A673 (cell line): ENCODE measurements around the gene SYTL5.

Experiments
- EZH2 ChIP-seq: fragments of 200-600 bp; sonication (generic); IDR thresholded peaks from 2 replicates; pipeline ENCODE4 v1.6.1; 2017; ENCODE audit warnings: borderline replicate concordance, low read depth, mild to moderate bottlenecking, mixed read lengths, antibody characterized with exemption, low read length; ENCODE audit not compliant: poor library complexity, severe bottlenecking
- TF ChIP-seq, protein P1 (sequence below): fragments of 300-800, 200-600 bp; sonication (generic); conservative IDR thresholded peaks from 2 replicates; pipeline ENCODE4 v1.5.1; 2017; ENCODE audit warnings: low read depth, mild to moderate bottlenecking, antibody characterized with exemption, low read length, moderate library complexity, mixed read lengths

- TF ChIP-seq, protein P1, sequence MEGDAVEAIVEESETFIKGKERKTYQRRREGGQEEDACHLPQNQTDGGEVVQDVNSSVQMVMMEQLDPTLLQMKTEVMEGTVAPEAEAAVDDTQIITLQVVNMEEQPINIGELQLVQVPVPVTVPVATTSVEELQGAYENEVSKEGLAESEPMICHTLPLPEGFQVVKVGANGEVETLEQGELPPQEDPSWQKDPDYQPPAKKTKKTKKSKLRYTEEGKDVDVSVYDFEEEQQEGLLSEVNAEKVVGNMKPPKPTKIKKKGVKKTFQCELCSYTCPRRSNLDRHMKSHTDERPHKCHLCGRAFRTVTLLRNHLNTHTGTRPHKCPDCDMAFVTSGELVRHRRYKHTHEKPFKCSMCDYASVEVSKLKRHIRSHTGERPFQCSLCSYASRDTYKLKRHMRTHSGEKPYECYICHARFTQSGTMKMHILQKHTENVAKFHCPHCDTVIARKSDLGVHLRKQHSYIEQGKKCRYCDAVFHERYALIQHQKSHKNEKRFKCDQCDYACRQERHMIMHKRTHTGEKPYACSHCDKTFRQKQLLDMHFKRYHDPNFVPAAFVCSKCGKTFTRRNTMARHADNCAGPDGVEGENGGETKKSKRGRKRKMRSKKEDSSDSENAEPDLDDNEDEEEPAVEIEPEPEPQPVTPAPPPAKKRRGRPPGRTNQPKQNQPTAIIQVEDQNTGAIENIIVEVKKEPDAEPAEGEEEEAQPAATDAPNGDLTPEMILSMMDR: no peak
- no peak for TF ChIP-seq EZH2
These were observed 38.3 kb downstream of the SYTL5 start for GRCh38 chrX:38044701-38045100.
